RWPE1 (cell line): ENCODE data around the gene LRRC75A.

Experiments used
- CTCF ChIA-PET: fragments of 350-600 bp; sonication (Branson Sonifier 250); formaldehyde crosslinking; extraction: SDS; loops from one replicate; lab custom pipeline; 2021; lab: Yijun Ruan, JAX
- POLR2A ChIA-PET: fragments of 400-600 bp; formaldehyde crosslinking; extraction: SDS; loops from one replicate; lab custom pipeline; 2020; ENCODE audit warnings: antibody characterized with exemption; ENCODE audit not compliant: low non-redundant PET; lab: Yijun Ruan, JAX
- DNase-seq: peaks from one replicate; pipeline ENCODE4 v3.0.0; 2012; ENCODE audit warnings: low spot score
- H3K27ac ChIP-seq: fragments of 450-650 bp; 2 replicates; pipeline ENCODE4 v1.5.1; 2017
- CTCF ChIP-seq: fragments of 450-650 bp; conservative IDR thresholded peaks from 2 replicates; pipeline ENCODE4 v1.5.1; 2017; ENCODE audit warnings: low read depth, mild to moderate bottlenecking

LRRC75A gene

GRCh38 chr17:16495980-16496819 lies 4.2 kb upstream of the LRRC75A start:
- CTCF ChIA-PET = interaction anchor here (0.6 kb wide), 1 partner anchor 1485 kb away, joined by 3 read pairs; no protein-coding TSS in a partner anchor
- no peak for TF ChIP-seq CTCF
- POLR2A ChIA-PET = no interaction called here
- no peak for DNase-seq
- no peak overlapping the region for H3K27ac ChIP-seq

- CTCF ChIA-PET = interaction anchor here (0.6 kb wide), 1 partner anchor 11 kb away, joined by 5 read pairs; no protein-coding TSS in a partner anchor
These were observed 3.6 kb upstream of the LRRC75A start for GRCh38 chr17:16495561-16495960.

GRCh38 chr17:16494059-16494458 lies 2.1 kb upstream of the LRRC75A start:
- POLR2A ChIA-PET = no interaction called here
- no peak overlapping the region for H3K27ac ChIP-seq
- CTCF ChIA-PET = no interaction called here
- TF ChIP-seq CTCF = no peak
- no peak for DNase-seq

More at GRCh38 chr17:16495561-16495960, 3.6 kb upstream of the LRRC75A start:
- POLR2A ChIA-PET = no interaction called here
- TF ChIP-seq CTCF = no peak
- DNase-seq = no peak
- H3K27ac ChIP-seq = no peak overlapping the region

- ChIA-PET POLR2A (no interaction called here), CTCF (no interaction called here)
- TF ChIP-seq CTCF = no peak
- no peak overlapping the region for H3K27ac ChIP-seq
- no peak for DNase-seq
These were observed 1.6 kb upstream of the LRRC75A start for GRCh38 chr17:16493531-16494046.

GRCh38 chr17:16492613-16493530 lies 879 bp upstream of the LRRC75A start:
- no peak overlapping the region for H3K27ac ChIP-seq
- no peak for DNase-seq
- no peak for TF ChIP-seq CTCF
- ChIA-PET POLR2A (no interaction called here), CTCF (no interaction called here)

- CTCF ChIA-PET = no interaction called here
- POLR2A ChIA-PET = no interaction called here
- TF ChIP-seq CTCF = no peak
- H3K27ac ChIP-seq = no peak overlapping the region
- no peak for DNase-seq
These were observed 776 bp downstream of the LRRC75A start for GRCh38 chr17:16491131-16491702.
